Measurements from ENCODE around the gene SETX. TPM values are rescaled to one million over a fixed set of nuclear protein-coding genes. Genes with fewer than 3 reads are reported as not detected.

Gene SETX
- total RNA-seq, 1 experiment from 2014 or later = 44.3 TPM

DNA sequence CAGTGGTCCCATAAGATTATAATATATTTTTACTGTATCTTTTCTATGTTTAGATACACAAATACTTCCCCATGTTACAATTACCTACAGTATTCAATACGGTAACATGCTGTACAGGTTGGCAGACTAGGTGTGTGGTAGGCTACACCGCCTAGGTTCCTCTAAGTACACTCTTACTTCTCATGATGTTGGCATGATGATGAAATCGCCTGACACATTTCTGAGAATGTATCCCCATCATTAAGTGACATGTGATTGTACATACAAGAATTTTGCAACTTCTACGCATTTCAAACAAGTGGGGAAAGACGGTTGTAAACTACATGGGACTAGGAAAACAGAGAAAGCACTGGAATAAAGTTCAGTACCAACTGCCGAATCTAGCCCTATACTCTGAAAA, 53.3 kb downstream of the SETX start:
- Histone ChIP-seq H3K23me2 (ENCODE audit: insufficient read length, low read depth, low read length, poor library complexity, severe bottlenecking) (no peaks in the 10 kb centered on the region), H3K79me2 (ENCODE audit: insufficient read depth, low read length) (no peaks in the 10 kb centered on the region), H2AFZ (ENCODE audit: low read length) (no peak overlapping the region), H4K5ac (ENCODE audit: insufficient read length, low read depth, low read length) (no peak overlapping the region), H3K18ac (ENCODE audit: insufficient read length, low read depth, low read length) (no peak overlapping the region), H2BK20ac (ENCODE audit: low read depth, low read length, poor library complexity, severe bottlenecking) (no peak overlapping the region), H3K4me1 (ENCODE audit: insufficient read depth, low read length) (no peaks in the 10 kb centered on the region), H3K4ac (ENCODE audit: low read depth, low read length) (no peak overlapping the region), H2BK120ac (ENCODE audit: low read depth, low read length, poor library complexity, severe bottlenecking) (no peak overlapping the region), H3K9ac (ENCODE audit: extremely low read depth, insufficient read length, low read length) (no peak overlapping the region), H3K56ac (ENCODE audit: insufficient read length, low read depth, low read length) (no peak overlapping the region), H3K9me3 (ENCODE audit: control insufficient read depth, low read depth, low read length) (no peaks in the 10 kb centered on the region), H3K79me1 (ENCODE audit: insufficient read depth, low read depth, low read length, poor library complexity, severe bottlenecking) (no peaks in the 10 kb centered on the region), H2BK15ac (ENCODE audit: low read depth, low read length) (no peak overlapping the region), H4K20me1 (ENCODE audit: control insufficient read depth, insufficient read depth, insufficient read length) (no peaks in the 10 kb centered on the region), H3K27ac (ENCODE audit: insufficient read length, low read depth, low read length) (no peak overlapping the region), H3K4me2 (ENCODE audit: insufficient read depth, insufficient read length, low read length) (no peak overlapping the region), H2AK5ac (ENCODE audit: insufficient read length, low read length) (no peak overlapping the region), H3T11ph (ENCODE audit: low read length) (no peak overlapping the region), H4K91ac (ENCODE audit: insufficient read length, low read depth, low read length) (no peak overlapping the region), H3K27me3 (ENCODE audit: insufficient read depth, low read length) (no peaks in the 10 kb centered on the region), H4K8ac (replicated peaks; ENCODE audit: insufficient read length, low read depth, low read length) (no peak overlapping the region), H3K23ac (ENCODE audit: insufficient read length, low read depth, low read length) (no peak overlapping the region), H2BK12ac (ENCODE audit: insufficient read length, low read depth, low read length) (no peak overlapping the region), H3K14ac (ENCODE audit: insufficient read depth, low read length) (no peak overlapping the region), H2BK5ac (ENCODE audit: insufficient read length, low read length) (no peak overlapping the region)
- Mint-ChIP-seq H3K9me3 (no peaks in the 10 kb centered on the region), H3K36me3 (ENCODE audit: insufficient read depth in 1 of 3, low read depth in 3 of 3) (peaks cover 33 to 76% (median 67%) of the 10 kb centered on the region in 3 experiments), H3K4me3 (no peak overlapping the region), H3K27me3 (ENCODE audit: low read depth) (no peaks in the 10 kb centered on the region), H3K27ac (peak overlapping the region in 1 of 3 experiments; percentile 77; a peak in 2 of 7 replicates), H3K4me1 (peaks cover 6 to 7% of the 10 kb centered on the region in 2 experiments)
- no peak for DNase-seq
- TF ChIP-seq, protein P1, sequence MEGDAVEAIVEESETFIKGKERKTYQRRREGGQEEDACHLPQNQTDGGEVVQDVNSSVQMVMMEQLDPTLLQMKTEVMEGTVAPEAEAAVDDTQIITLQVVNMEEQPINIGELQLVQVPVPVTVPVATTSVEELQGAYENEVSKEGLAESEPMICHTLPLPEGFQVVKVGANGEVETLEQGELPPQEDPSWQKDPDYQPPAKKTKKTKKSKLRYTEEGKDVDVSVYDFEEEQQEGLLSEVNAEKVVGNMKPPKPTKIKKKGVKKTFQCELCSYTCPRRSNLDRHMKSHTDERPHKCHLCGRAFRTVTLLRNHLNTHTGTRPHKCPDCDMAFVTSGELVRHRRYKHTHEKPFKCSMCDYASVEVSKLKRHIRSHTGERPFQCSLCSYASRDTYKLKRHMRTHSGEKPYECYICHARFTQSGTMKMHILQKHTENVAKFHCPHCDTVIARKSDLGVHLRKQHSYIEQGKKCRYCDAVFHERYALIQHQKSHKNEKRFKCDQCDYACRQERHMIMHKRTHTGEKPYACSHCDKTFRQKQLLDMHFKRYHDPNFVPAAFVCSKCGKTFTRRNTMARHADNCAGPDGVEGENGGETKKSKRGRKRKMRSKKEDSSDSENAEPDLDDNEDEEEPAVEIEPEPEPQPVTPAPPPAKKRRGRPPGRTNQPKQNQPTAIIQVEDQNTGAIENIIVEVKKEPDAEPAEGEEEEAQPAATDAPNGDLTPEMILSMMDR (conservative IDR thresholded peaks at IDR 0.05) = no peak
- no CpG with 5 or more reads among the region's 6 CpGs for WGBS (ENCODE audit: extremely low coverage, insufficient read length, low lambda C conversion rate)
